Measurements from ENCODE around the gene SPACA7. TPM values are rescaled to one million over a fixed set of nuclear protein-coding genes. Genes with fewer than 3 reads are reported as not detected.

The SPACA7 gene
- total and polyA plus RNA-seq, 10 of the 15 experiments (the other 5 are each of a cell fraction or from before 2014, with no cell fraction given), result not detected

GRCh38 chr13:112350300-112350699, 25.9 kb upstream of the SPACA7 start:
- H3K79me2 ChIP-seq (ENCODE audit: control insufficient read depth, insufficient read depth, low read length), result no peaks in the 10 kb centered on the region
- WGBS (ENCODE audit: insufficient coverage, insufficient replicate concordance, low lambda C conversion rate, missing lambda C conversion rate), result 43% methylated on average over 9 of the region's 11 CpGs
- DNase-seq (ENCODE audit: low read depth, low spot score) (no peak), FAIRE-seq (no peak), ATAC-seq (no peak)
- no peaks in the 10 kb centered on the region for H3K36me3 ChIP-seq (ENCODE audit: control insufficient read depth in 2 of 2, insufficient read depth in 2 of 2, low read length in 1 of 2)
- RAD21 ChIA-PET (ENCODE audit: unreplicated experiment), result no interaction called here
- H2AFZ ChIP-seq (ENCODE audit: control insufficient read depth, low read depth, low read length), result no peak overlapping the region
- in situ Hi-C loops (cut with MboI), result no loop called here
- intact Hi-C loops (cut with micrococcal nuclease; ENCODE audit: unreplicated experiment), result no loop called here
- no peaks in the 10 kb centered on the region for H3K9me3 ChIP-seq (replicated peaks; ENCODE audit: control insufficient read depth, insufficient read depth, low read length)
- no peak overlapping the region for H3K9ac ChIP-seq (ENCODE audit: control insufficient read depth, insufficient read depth, low read length)
- TF ChIP-seq NR2F1 (conservative IDR thresholded peaks at IDR 0.05) (no peak), JUNB (IDR thresholded peaks at IDR 0.05) (no peak), CTCF (IDR thresholded peaks at IDR 0.05 in 2 of 3, conservative IDR thresholded peaks at IDR 0.05 in 1 of 3; ENCODE audit: control insufficient read depth in 2 of 3, extremely low read depth in 1 of 3, insufficient read depth in 1 of 3, low read depth in 3 of 3, low read length in 3 of 3) (no peak), PRDM15 (CRISPR knock-in tag; IDR thresholded peaks at IDR 0.05) (no peak), CBFB (IDR thresholded peaks at IDR 0.05; ENCODE audit: low read depth) (no peak), ESRRA (IDR thresholded peaks at IDR 0.05; ENCODE audit: low read length) (no peak), RB1 (IDR thresholded peaks at IDR 0.05; ENCODE audit: borderline replicate concordance) (no peak), ZSCAN29 (IDR thresholded peaks at IDR 0.05) (no peak), HSF1 (IDR thresholded peaks at IDR 0.05; ENCODE audit: low read depth, low read length) (no peak), SUZ12 (IDR thresholded peaks at IDR 0.05; ENCODE audit: unreplicated experiment) (no peak), GABPA (IDR thresholded peaks at IDR 0.05; ENCODE audit: low read depth) (no peak), ZNF217 (IDR thresholded peaks at IDR 0.05) (no peak)
- no peak overlapping the region for H3K27ac ChIP-seq (ENCODE audit: control insufficient read depth, insufficient read depth)
- CTCF ChIA-PET, result no interaction called here
- BruUV-seq (replicated peaks), result no TSS peak
- SMC1A ChIA-PET (ENCODE audit: uncharacterized antibody, unreplicated experiment), result no interaction called here
- POLR2A ChIA-PET, result no interaction called here
- no peak overlapping the region for H3K4me3 ChIP-seq
- H4K20me1 ChIP-seq (ENCODE audit: control insufficient read depth, insufficient read depth), result no peaks in the 10 kb centered on the region
- no peaks in the 10 kb centered on the region for H3K4me1 ChIP-seq (ENCODE audit: control insufficient read depth, insufficient read depth, low read length)
- H3K4me2 ChIP-seq (ENCODE audit: control insufficient read depth, insufficient read depth), result no peak overlapping the region
- 0 out of 4 replicates have a peak, but pooled peaks cover 0 to 1% of the 10 kb centered on the region in 2 experiments for H3K27me3 ChIP-seq (replicated peaks in 1 of 2; ENCODE audit: control insufficient read depth in 2 of 2, insufficient read depth in 2 of 2, low read length in 1 of 2)
